HG02642 (cell line): Measurements from ENCODE around the gene BAIAP2L1.
A peak's percentile ranks its signal among the peaks of the same experiment; 100 is the strongest.

ENCODE experiments used
- ATAC-seq: cut with Tn5 transposase; IDR thresholded peaks from one replicate; pipeline ENCODE4 v1.9.1; 2021; ENCODE audit warnings: mild to moderate bottlenecking; ENCODE audit not compliant: unreplicated experiment, poor library complexity

Gene BAIAP2L1

DNA sequence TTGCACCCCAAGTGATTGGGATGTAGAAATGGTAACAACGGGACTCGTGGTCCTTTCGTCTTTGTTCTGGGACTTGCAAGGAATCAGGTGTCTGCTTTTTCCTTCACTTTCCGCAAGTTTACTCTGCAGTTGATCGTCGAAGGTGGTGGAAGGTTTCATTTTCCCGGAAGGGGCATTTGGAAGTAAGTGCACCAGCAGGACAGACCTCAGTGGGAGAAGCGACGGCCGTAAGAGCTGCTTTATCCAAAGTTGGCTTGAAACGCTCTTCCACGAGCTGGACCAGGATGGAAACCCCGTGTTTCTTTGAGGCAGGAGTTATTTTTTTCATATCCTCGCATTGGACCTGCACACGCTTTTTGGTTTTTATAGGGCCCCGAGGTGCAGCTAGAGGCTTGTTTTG lies 118.2 kb downstream of the BAIAP2L1 start:
- no peak for ATAC-seq

DNA sequence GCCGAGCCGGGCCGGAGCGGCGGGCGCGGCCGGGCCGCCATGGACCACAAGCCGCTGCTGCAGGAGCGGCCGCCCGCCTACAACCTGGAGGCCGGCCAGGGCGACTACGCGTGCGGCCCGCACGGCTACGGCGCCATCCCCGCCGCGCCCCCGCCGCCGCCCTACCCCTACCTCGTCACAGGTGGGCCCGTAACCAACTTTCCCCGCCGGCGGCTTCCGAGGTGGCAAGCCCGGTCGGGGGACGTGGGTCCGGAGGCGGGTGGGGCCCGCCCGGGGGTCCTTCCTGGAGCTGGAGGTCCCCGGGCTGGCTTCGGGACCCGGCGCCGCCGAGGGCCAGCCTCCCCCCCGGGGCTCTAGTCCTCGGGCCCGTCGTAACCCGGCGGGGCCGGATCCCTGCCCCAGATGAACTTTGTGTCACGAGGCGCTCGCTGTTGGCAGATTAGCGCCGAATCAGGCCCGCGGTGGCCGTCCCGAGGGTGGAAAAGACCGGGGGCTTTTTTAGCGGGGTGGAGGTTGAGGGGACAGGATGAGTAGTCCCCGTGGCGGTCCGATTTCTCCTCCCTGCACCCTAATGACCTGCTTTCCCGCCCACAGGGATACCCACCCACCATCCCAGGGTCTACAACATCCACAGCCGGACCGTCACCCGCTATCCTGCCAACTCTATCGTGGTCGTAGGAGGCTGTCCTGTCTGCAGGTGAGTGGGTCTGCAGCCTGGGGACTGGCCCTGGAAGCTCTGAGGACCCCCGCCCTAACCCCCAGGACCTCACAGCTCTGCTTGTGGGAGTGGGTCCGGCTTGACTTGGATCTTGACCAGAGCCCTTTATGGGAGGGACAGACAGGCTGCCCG lies 118.9 kb downstream of the BAIAP2L1 start:
- ATAC-seq: peak; percentile 24

DNA sequence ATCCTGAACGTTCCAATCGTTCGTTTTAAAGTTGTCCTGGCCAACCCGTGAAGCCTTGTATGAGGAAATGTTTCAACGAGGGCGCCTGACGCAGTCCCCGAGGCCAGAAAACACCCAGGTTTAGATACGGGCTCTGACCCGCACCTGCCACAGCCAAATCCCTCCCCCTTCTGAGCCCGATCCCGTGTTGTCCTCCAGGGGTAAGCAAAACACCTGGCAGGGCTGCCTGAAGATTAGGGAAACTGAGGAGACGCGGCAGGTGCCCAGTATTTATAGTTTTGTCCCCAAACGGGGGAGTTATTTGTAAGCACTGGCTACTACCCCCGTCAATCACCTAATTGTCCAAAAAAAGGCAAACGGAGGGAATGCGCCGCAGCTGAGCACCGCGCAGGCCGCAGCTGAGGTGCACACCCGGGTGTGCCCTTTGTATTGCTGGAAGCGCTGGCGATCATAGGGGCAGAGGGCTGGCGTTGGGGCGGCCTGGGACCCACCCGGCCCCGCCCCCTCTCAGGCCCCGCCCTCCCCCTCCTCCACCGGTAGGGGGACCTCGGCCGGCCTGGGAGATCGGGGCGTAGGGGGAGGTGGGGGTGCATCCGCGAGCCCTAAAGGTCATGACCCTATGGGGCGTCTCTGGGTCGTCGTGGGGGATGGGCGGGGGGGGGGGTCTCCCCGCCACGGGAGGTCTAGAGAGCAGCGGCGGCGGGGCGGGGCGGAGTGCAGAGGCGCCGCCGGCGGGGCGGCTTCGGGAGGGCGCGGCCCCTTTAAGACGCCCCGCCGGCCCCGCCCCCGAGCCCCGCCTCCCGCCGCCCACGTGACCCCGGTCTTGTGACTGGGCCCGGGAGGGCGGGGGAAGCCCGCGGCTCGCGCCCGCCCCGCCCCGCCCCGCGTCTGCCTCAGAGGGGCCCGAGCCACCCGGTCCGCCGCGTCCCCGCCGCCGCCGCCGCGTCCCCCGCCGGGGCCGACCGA lies 119.8 kb downstream of the BAIAP2L1 start, which contains the start of gene BRI3:
Gene BRI3 (plus strand): TSS at position 896 of the 966 bp plus-strand sequence. CDS start 110 bp downstream, outside the sequence.
- peak; percentile 82 for ATAC-seq

DNA sequence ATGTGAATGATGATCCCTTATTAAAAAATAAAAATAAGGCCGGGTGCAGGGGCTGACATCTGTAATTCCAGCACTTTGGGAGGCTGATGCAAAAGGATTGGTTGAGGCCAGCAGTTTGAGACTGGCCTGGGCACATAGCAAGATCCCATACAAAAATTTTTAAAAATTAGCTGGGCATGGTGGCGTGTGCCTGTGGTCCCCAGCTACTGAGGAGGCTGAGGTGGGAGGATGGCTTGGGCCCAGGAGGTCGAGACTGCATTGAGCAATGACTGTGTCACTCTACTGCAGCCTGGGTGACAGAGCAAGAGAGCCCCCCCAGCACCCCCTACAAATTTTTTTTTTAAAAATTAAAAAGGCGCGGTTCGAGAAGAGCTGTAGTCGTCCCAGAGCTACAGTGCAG lies 120.6 kb downstream of the BAIAP2L1 start:
- no peak for ATAC-seq

DNA sequence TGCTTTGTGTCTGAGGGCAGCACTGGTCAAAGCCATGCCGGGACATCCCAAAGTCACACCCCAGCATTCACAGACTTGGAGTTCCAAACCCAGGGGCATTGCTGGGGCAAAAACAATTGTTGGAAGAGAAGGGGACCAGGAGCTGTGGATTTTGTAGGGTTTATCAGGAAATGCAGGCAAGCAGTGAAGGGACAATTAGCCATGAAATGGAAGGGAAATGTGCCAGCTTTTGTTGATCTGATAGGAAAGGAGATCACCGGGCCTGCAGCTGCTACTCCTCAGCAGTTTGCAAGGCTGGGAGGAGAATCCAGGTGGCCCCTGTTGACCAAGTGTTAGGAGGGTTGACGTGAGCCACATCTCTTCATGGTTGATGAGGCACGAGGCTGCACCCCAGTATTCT lies 122.0 kb downstream of the BAIAP2L1 start:
- no peak for ATAC-seq

DNA sequence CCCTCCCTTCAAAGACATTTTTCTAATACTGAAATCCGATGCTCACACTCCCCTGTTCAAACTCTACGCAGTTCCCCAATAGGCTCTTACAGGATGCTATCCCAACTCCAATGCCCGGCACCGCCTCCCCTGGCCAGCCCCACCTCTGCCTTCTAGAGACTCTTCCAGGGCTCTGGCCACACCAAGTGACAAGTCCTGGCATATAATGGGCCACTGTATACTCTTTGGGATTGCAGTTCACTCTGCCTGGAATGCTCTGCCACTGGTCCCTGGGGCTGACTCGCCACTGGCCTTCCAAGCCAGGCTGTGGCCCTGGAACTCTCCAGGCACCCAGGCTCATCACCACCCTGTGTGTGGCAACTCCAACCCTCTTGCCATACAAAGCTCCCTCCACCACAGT lies 122.5 kb downstream of the BAIAP2L1 start:
- no peak for ATAC-seq

DNA sequence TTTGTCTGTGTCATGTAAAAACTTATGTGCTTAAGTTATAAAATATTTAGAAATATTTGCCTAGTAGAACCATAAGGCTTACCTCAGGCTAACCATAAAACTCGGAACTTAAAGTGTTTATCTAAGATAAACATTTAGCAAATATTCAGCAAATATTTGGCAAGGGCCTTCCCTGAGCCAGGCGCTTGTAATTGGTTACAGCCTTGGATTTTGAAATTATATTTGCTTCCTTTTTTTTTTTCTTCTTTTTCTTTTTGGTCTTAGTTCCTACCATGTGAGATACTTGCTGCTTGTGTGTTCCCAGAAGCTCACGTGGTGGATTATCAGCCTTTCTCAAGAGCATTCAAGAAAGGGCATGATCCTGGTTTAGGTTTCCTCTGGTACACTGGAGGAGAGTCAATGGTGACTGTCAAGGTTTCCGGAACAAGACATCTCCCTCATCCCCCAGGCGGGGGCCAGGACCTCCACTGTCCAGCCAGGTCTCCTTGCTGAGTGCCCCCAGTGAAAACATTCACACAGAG lies 124.6 kb downstream of the BAIAP2L1 start:
- no peak for ATAC-seq

DNA sequence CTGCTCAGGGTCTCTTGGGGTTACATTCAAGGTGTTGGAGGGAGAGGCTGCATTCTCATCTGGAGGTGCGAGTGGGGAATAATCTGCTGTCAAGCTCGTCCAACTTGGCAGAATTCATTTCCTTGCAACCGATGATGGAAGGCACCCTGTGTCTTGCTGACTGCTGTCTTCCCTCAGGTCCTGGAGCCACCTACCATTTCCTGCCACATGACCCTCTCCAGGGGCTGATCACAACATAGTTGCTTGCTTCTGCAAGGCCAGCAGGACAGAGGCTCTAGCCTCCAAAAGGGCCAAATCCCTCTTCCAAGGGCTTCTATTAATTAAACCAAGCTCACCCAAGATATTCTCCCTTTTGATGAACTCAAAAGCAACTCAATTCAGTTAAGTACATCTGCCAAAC lies 133.6 kb downstream of the BAIAP2L1 start:
- no peak for ATAC-seq

DNA sequence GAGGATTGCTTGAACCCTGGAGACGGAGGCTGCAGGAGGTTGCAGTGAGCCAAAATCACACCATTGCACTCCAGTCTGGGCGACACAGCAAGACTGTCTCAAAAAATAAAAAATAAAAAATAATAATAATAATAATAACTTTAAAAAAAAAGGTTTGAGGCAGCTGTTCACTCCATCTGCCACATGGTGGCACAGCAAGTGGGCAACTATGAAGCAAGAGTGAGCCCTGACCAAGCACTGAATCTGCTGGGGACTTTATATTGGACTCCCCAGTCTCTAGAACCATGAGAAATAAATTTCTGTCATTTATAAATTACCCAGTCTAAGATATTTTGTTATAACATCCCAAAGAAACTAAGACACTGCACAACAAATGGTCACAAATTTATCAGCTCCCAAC lies 134.1 kb downstream of the BAIAP2L1 start:
- ATAC-seq: no peak

DNA sequence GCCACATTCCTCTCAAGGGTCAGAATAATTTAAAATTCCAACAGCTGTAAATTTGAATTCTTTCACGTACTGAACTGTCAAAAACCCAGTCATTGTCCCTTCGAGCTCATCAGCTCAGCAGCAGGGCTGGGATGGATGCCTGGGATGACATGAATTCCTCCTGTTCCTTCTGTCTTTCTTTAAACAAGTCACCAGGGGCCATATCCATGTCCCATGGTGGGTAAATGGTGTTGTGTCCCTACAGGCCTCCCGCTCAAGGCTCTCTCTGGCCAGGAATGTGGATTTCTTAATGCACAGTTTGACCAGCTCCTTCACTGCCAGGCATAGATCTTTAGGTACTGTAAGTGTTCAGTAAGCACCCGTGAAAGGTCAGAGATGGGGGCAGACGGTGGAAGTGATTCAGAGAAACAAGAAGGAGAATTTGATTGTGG lies 135.0 kb downstream of the BAIAP2L1 start:
- ATAC-seq: no peak

DNA sequence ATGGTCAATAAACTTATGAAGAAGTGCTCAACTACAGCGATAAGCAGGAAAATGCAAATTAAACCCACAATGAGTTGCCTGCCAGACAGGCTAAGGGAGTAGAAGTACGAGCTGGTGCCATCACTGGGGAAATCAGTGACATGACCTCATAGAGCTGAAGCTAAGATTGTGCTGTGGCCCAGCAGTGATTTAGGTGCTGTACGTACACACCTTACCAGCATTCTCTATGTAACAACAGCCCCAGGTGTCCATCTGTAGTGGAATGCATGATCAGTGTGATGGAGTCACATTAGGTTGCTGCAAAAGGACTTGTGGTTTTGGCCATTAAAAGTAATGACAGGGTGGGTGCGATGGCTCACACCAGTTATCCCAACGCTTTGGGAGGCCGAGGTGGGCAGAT lies 143.2 kb downstream of the BAIAP2L1 start:
- no peak for ATAC-seq

DNA sequence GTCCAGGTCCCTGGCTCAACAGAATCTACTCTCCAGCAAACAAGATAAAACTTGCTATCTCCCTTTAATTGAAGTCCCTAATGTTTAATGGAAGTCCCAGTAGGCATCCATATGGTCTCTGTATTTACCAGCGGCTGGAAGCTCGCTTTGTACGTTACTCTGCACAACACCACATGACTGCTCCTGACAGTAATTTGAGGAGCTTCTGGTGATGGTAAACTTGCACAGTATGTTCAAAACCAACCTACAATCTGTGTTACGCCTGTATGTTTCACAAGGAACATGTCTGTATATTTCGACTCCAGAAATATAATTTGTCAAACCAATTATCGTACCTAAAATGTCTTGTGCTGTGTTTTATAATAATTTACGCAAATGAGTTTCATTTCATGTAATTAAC lies 144.5 kb downstream of the BAIAP2L1 start:
- no peak for ATAC-seq

DNA sequence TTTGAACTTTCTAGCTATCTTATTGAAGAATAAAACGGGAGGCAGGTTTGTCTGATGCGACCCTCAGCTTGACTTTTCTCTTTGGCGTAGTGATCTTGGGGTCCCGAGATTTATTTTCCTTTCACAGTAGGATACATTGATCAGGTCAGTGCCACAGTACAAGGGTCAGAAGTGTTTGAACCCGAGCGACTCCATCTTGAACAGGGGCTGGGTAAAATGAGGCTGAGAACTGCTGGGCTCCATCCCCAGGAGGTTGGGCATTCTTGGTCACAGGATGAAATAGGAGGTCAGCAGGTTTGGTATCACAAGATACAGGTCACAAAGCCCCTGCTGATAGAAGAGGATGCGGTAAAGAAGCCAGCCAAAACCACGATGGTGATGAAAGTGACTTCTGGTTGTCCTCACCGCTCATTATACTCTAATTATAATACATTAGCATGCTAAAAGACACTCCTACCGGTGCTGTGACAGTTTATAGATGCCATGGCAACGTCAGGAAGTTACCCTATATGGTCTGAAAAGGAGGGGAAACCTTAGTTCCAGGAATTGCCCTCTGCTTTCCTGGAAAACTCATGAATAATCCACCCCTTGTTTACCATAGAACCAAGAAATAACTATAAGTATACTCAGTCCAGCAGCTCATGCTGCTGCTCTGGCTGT lies 145.8 kb downstream of the BAIAP2L1 start:
- ATAC-seq: no peak

DNA sequence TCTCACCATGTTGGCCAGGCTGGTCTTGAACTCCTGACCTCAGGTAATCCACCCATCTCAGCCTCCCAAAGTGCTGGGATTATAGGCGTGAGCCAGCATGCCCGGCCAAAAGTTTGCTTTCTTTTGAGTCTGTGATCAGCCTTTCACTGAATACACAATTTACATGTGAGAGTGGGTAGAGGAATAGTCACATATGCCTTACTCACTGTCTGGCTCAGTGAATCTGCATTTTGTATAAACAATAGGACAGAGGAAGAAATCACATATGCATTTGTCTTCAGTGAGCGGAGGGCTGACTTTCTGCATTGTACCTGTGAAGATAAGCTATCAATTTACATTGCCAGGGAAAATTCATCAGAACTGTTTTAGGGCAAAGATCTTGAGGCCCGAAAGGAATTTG lies 146.4 kb downstream of the BAIAP2L1 start:
- no peak for ATAC-seq

DNA sequence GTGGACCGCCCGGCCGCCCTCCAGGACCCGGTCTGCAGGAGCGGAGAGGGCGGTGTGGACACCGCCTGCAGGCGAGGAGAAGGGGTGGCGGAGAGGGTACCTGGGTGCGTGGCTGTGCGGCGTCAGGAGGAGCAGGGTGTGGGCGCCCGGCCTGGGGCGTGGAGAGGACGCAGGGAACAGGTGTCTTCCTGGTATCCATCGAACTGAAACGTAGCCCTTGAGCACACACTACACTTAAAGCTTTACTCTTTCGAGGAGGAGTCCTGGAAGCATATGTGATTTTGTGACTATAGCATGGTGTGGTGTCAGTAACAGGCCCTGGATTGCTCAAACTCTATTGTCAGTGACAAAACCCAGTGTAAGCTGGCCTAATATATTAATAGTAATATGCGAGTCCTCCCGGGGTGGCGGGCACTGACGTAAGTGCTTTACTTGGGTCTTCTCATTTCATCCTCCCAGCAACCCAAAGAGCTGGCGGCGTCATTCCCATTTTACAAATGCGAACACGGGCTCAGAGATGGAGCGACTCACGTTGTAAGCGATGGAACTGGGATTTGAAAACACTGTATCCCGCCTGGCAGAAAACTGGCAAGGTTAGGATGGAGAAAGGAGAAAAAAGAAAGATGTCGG lies 148.3 kb downstream of the BAIAP2L1 start:
- no peak for ATAC-seq

DNA sequence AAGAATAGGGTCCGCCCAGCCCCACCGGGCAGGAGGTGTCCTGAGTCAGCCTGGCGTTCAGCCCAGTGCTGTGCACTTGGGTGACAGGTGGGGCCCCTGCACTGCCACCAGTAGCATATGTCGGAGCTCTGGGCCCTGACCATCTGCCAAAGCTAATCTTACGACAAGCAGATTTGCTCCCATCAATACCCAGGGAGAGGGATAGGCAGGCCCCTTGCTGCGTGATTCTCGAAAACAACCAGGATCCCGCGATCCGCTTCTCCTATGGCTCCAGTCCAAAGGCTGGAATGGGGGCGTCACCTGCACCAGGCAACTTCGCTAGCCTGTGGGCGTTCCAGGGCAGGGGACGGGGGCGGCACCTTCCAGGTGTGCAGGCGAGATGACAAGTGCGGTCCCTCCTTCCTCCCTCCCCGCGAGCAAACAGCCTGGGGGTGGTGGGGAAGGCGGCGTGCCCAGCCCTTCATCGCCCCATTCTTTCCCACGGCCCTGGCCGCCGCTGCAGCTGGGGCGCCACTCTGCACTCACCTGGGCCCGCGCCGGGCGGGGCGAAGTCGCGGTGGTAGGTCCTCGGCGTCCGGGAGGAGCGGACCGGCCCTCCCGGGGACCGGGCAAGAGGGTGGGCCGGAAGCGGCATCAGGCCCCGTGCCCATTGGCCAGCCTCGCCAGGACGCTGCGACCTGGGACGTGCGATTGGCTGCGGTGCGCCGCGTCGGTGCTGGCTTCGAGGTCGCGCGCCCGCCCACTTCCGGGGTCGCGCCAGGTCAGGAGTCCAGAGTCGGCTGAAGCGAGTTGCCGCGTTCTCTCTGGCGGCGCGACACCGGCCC lies 149.1 kb downstream of the BAIAP2L1 start, which contains the start of gene TECPR1:
Gene TECPR1 (minus strand): TSS at position 632 of the 824 bp plus-strand sequence. CDS start 6,086 bp downstream, outside the sequence.
- ATAC-seq: peak; percentile 98

DNA sequence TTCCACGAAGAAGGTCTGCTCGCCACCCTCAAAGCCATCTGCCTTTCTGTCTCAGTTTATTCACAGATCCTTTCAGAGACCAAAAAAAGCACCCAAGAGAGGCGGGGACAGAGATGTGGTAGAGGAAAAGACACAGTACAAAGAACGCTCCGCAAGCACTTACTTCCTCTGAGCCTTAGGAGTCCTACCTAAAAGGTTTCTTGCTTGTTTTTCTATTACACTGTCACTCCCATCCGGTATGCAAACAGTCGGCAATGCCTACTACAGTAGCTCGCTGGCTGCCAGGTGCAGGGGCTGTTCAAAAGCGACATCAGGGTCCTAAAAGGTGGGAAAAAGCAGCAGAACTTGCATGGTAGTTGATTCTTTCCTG lies 149.7 kb downstream of the BAIAP2L1 start:
- ATAC-seq: peak; percentile 20

DNA sequence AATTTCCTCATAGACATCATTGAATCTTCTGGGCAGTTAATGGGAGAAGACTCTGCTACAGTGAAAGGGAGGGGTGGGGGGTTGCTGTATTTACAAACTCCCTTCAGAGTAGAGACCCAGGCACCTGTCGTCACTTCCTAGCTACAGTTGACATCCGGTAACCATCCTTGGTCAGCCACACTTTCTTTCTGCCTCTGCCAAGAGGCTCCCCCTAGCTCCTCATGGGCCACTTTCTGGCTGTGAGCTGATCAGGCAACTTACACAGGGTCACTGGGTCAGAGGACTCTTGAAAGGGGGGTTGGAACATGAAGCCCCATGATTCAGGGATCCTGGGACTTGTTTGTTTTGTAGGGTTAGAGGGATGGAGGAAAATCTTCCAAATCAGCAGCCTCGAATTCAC lies 150.1 kb downstream of the BAIAP2L1 start:
- no peak for ATAC-seq

DNA sequence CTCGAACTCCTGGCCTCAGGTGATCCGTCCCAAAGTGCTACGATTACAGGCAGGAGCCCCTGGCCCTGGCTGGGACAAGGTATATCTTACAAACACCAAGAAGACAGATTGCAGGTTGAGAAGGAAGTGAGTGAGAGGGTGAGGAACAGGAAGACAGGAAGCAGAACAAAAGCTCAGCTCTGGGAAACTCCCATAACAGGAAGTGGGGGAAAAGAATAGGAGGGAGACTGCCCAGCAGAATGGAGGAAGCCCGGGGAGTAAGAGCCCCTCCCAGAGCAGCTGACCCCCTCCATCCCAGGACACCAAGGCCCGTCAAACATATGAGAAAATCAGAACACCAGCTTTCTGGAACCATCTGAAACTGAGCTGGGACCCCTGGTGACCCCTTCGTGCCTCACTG lies 151.8 kb downstream of the BAIAP2L1 start:
- ATAC-seq: no peak
